Heart left ventricle (tissue), 16 donors: Measurements from ENCODE around the gene FBXO34. TPM values are rescaled to one million over a fixed set of nuclear protein-coding genes. Genes with fewer than 3 reads are reported as not detected.

Experiments used
- ATAC-seq, 4 donors: fragments of 200-7000 bp; cut with Tn5 transposase; one replicate each; pipeline ENCODE4 v1.9.1; 2020 to 2022; ENCODE audit warnings: moderate library complexity in 4 of 4, mild to moderate bottlenecking in 3 of 4, moderate number of reproducible peaks in 1 of 4
- DNase-seq, 5 donors: peaks; one replicate each; pipeline ENCODE4 v3.0.0-alpha.2; 2020
- H3K27ac ChIP-seq, 12 donors: fragments of 200-600 bp; sonication (generic) in 4 of 12; one replicate each; pipeline versions ENCODE4 v1.5.0 to v1.8.0; 2016 to 2022; ENCODE audit warnings: mild to moderate bottlenecking in 2 of 12
- H3K27me3 ChIP-seq, 9 donors: fragments of 200-600 bp; sonication (generic) in 2 of 9; one replicate each; pipeline versions ENCODE4 v1.5.1 to v1.8.0; 2016 to 2022; ENCODE audit warnings: mild to moderate bottlenecking in 3 of 9
- H3K36me3 ChIP-seq, 9 donors: fragments of 200-600 bp; sonication (generic) in 2 of 9; one replicate each; pipeline versions ENCODE4 v1.5.0 to v1.8.0; 2018 to 2022; ENCODE audit warnings: mild to moderate bottlenecking in 2 of 9
- H3K4me1 ChIP-seq, 12 donors: fragments of 200-600 bp; sonication (generic) in 4 of 12; one replicate each; pipeline versions ENCODE4 v1.5.0 to v1.8.0; 2016 to 2022; ENCODE audit warnings: mild to moderate bottlenecking in 3 of 12
- H3K4me3 ChIP-seq, 12 donors: fragments of 200-600 bp; sonication (generic) in 4 of 12; one replicate each; pipeline versions ENCODE4 v1.5.0 to v1.8.0; 2017 to 2022; ENCODE audit warnings: mild to moderate bottlenecking in 9 of 12, moderate library complexity in 4 of 12
- H3K9me3 ChIP-seq, 12 donors: fragments of 200-600 bp; sonication (generic) in 4 of 12; one replicate each; pipeline versions ENCODE4 v1.5.0 to v1.8.0; 2016 to 2022; ENCODE audit warnings: mild to moderate bottlenecking in 1 of 12
- POLR2A ChIP-seq, 2 donors: fragments of 450-650 bp; IDR thresholded peaks; one replicate each; pipeline ENCODE4 v1.6.1; 2017; ENCODE audit warnings: antibody characterized with exemption in 2 of 2, mild to moderate bottlenecking in 2 of 2, moderate library complexity in 2 of 2
- WGBS, 4 donors: extraction: QIAGEN DNeasy Blood & Tissue Kit in 2 of 4; methylation state at CpG; one replicate each; pipeline versions ENCODE4 v1.1.5 to v1.1.7; 2013 to 2018; 5-methylcytosine and 5-hydroxymethylcytosine counted together
- intact Hi-C, 10 donors: fragments of 100-400 bp; cut with DNase I; formaldehyde crosslinking; loops; one replicate each; pipeline versions ENCODE4 v1.11.1 to v1.14.2; 2022
- polyA plus RNA-seq, 2 donors: library from polyadenylated mRNA; stranded (reverse); fragments of 200-250 nt; gene quantifications; one replicate each; pipeline ENCODE4 v1.2.3, GENCODE V29; 2013
- total RNA-seq, 9 donors: library from RNA; depleted of rRNA in 2 of 9; stranded (reverse); fragments of >200 nt in 2 of 9; fragmentation: NEBNext Ultra II Directional in 3 of 9; extraction: Animal tissue kit (Norgen Biotek cat#: 25700) in 3 of 9; gene quantifications; one replicate each; pipeline versions ENCODE4 v1.1.0 to v1.2.4, GENCODE V29; 2016 to 2023
- TF ChIP-seq, protein P1 (sequence below), 12 donors: fragments of 200-600 bp; sonication (generic) in 4 of 12; IDR thresholded peaks; one replicate each; pipeline versions ENCODE4 v1.5.0 to v1.8.0; 2018 to 2022; ENCODE audit warnings: antibody characterized with exemption in 12 of 12, mild to moderate bottlenecking in 5 of 12
- donor health status: ischemic (EF 13 %, LVEDD 7.1; RV severe dilation, severe dysfunction).
- donor health status: healthy with polysubstance abuse.
- donor health status: DM: no; HTN: yes; CAD: no.
- donor health status: DM: no; HTN: no; CAD: no.
- donor health status: ischemic (EF 25% LVEDD 6.9; RV normal size, moderate dysfunction).
- donor health status: ischemic (EF 25% LVEDD 5.7; RV mildly dilated, moderate dysfunction).
- donor health status: healthy.
- donor health status: DM: yes; HTN: yes; CAD: no.
- donor health status: ischemic (EF 35%, LVEDD 5.7; RV mildly dilated, moderate dysfunction).
- donor health status: nonischemic (EF 11% LVEDD 7.7; RV severe dilation, severe dysfunction).
- donor health status: DM: yes; HTN: yes; CAD: no.
- donor health status: PGD.
- donor health status: ischemic (EF 29% LVEDD 5.4; RV normal size, mild dysfunction).
- donor health status: nonischemic (EF 23%, LVEDD 6.1; RV moderate dilation, normal function).

Gene FBXO34
- total and polyA plus RNA-seq, 11 donors, result 8.0 to 33.4 (median 21.1) TPM

GRCh38 chr14:55352201-55352600 is 81.0 kb downstream of the FBXO34 start:
- 90 to 94% (median 92%) methylated on average over 9 of the region's 9 CpGs for WGBS, 4 donors
- Histone ChIP-seq H3K27ac (no peak overlapping the region), H3K27me3 (no peaks in the 10 kb centered on the region), H3K4me3 (no peak overlapping the region), H3K4me1 (peaks cover 0 to 25% (median 6%) of the 10 kb centered on the region in 12 donors), H3K9me3 (no peaks in the 10 kb centered on the region), H3K36me3 (peaks cover 0 to 54% (median 36%) of the 10 kb centered on the region in 9 donors)
- TF ChIP-seq POLR2A (IDR thresholded peaks at IDR 0.05), result no peak
- TF ChIP-seq, protein P1, sequence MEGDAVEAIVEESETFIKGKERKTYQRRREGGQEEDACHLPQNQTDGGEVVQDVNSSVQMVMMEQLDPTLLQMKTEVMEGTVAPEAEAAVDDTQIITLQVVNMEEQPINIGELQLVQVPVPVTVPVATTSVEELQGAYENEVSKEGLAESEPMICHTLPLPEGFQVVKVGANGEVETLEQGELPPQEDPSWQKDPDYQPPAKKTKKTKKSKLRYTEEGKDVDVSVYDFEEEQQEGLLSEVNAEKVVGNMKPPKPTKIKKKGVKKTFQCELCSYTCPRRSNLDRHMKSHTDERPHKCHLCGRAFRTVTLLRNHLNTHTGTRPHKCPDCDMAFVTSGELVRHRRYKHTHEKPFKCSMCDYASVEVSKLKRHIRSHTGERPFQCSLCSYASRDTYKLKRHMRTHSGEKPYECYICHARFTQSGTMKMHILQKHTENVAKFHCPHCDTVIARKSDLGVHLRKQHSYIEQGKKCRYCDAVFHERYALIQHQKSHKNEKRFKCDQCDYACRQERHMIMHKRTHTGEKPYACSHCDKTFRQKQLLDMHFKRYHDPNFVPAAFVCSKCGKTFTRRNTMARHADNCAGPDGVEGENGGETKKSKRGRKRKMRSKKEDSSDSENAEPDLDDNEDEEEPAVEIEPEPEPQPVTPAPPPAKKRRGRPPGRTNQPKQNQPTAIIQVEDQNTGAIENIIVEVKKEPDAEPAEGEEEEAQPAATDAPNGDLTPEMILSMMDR (IDR thresholded peaks at IDR 0.05), result no peak
- intact Hi-C loops, result loop anchor here in 6 of 10 donors (2.0 to 10.0 kb wide), 5 partner anchors 79 to 140 kb away; partner anchors contain the start of gene FBXO34 (in 2 of the 6)
- DNase-seq (no peak), ATAC-seq (no peak)

- no peak overlapping the region for H3K4me3 ChIP-seq
- H3K9me3 ChIP-seq, result no peaks in the 10 kb centered on the region
- DNase-seq (no peak), ATAC-seq (no peak)
- no peak overlapping the region for H3K27ac ChIP-seq
- WGBS, 4 donors, result 78 to 86% (median 82%) methylated on average over 11 of the region's 11 CpGs
- intact Hi-C loops, result loop anchor here (1.0 to 10.0 kb wide), 9 partner anchors 81 to 142 kb away; partner anchors contain the start of gene FBXO34 (in 7 of the 10)
- peaks cover 0 to 16% (median 3%) of the 10 kb centered on the region in 12 donors for H3K4me1 ChIP-seq
- TF ChIP-seq POLR2A (IDR thresholded peaks at IDR 0.05), result no peak
- TF ChIP-seq, protein P1 (IDR thresholded peaks at IDR 0.05), result no peak
- H3K36me3 ChIP-seq, result peaks cover 0 to 54% (median 36%) of the 10 kb centered on the region in 9 donors
- no peaks in the 10 kb centered on the region for H3K27me3 ChIP-seq
Measured at GRCh38 chr14:55353686-55354467, 82.7 kb downstream of the FBXO34 start.

DNA sequence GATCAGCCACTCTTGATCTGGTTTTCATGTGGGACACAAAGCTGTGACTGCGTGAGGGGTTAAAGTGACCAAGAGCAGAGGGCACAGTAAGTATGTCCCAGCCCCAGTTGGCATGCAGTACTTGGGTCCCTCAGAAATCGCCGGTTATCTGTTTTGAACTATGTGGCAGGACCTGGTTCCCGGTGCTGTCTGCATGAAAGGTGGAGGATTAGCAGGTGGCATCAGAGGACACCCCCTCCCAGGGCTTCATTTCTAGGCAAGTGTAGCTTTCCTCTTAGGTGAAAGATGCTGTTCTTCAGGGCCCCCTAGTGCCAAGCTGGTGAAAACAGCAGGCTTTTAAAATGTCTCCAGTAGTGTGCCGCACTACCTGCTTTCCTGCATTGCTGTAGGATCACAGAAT is 83.3 kb downstream of the FBXO34 start:
- Histone ChIP-seq H3K4me1 (peaks cover 0 to 16% (median 0%) of the 10 kb centered on the region in 12 donors), H3K27me3 (no peaks in the 10 kb centered on the region), H3K9me3 (no peaks in the 10 kb centered on the region), H3K36me3 (peaks cover 0 to 54% (median 36%) of the 10 kb centered on the region in 9 donors), H3K27ac (no peak overlapping the region), H3K4me3 (no peak overlapping the region)
- TF ChIP-seq, protein P1 (IDR thresholded peaks at IDR 0.05), result peak; percentile 14 to 72 (median 62)
- no peak for TF ChIP-seq POLR2A (IDR thresholded peaks at IDR 0.05)
- WGBS, 4 donors, result 46 to 68% (median 54%) methylated on average over 3 to 5 of the region's 5 CpGs
- ATAC-seq (peak; percentile 50 to 83 (median 72)), DNase-seq (peak in 4 of 5 donors; percentile 34 to 47 (median 42))
- intact Hi-C loops, result loop anchor here (1.0 to 10.0 kb wide), 8 partner anchors 82 to 142 kb away; partner anchors contain the start of gene FBXO34 (in 7 of the 10)

DNA sequence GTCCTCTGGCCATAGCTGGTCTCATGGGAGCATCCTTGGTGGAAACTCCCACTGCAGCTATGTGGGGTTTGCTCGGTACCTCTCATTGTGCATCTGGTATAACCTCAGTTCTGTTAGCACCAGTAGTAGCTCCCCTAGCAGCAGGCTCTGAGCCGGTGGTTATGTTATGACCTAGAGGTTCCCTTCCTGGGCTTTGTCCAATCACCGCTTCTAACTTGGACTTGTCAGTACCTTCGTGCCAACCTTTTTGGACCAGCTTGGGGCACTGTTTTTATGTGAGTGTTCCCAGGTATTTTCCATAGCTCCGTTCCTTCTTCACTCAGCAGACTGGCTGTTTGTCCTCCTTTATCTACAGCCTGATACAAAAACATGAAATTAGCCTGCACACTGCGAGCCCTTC is 84.7 kb downstream of the FBXO34 start:
- 62 to 75% (median 63%) methylated on average over 5 to 6 of the region's 6 CpGs for WGBS, 4 donors
- Histone ChIP-seq H3K27me3 (no peaks in the 10 kb centered on the region), H3K9me3 (no peaks in the 10 kb centered on the region), H3K27ac (no peak overlapping the region), H3K4me3 (no peak overlapping the region), H3K4me1 (peaks cover 0 to 16% (median 0%) of the 10 kb centered on the region in 12 donors), H3K36me3 (peaks cover 0 to 46% (median 28%) of the 10 kb centered on the region in 9 donors)
- TF ChIP-seq, protein P1 (IDR thresholded peaks at IDR 0.05), result no peak
- no peak for TF ChIP-seq POLR2A (IDR thresholded peaks at IDR 0.05)
- no peak for DNase-seq
- peak; percentile 22 to 64 (median 48) for ATAC-seq
- intact Hi-C loops, result loop anchor here in 8 of 10 donors (2.0 to 10.0 kb wide), 5 partner anchors 85 to 144 kb away; partner anchors contain the start of gene FBXO34 (in 3 of the 8)
